Esophagus squamous epithelium (tissue), 5 donors: ENCODE data around the gene STOML1. TPM values are rescaled to one million over a fixed set of nuclear protein-coding genes. Genes with fewer than 3 reads are reported as not detected.
A peak's percentile ranks its signal among the peaks of the same experiment; 100 is the strongest.
"Not testable (repeated sequence)": the region's sequence is repeated elsewhere in the genome, so short reads cannot be mapped to it uniquely, and the experiment has no call there.

Experiments
- DNase-seq: peaks from one replicate; lab custom pipeline; 2025; lab: John Stamatoyannopoulos, UW
- H3K27ac ChIP-seq, 4 donors: fragments of 200-600 bp; sonication (generic); one replicate each; pipeline ENCODE4 v1.5.1; 2016 to 2019; ENCODE audit warnings: mild to moderate bottlenecking in 1 of 4
- H3K27me3 ChIP-seq, 4 donors: fragments of 200-600 bp; sonication (generic); 1 replicate in 3 of 4; 2 replicates in 1 of 4; pipeline versions ENCODE4 v1.5.1 to v1.6.0; 2017 to 2021; ENCODE audit warnings: antibody characterized with exemption in 1 of 4
- H3K36me3 ChIP-seq, 3 donors: fragments of 200-600 bp; sonication (generic); one replicate each; pipeline ENCODE4 v1.5.1; 2016 to 2019
- H3K4me1 ChIP-seq, 3 donors: fragments of 200-600 bp; sonication (generic); one replicate each; pipeline ENCODE4 v1.5.1; 2017 to 2019
- H3K4me3 ChIP-seq, 4 donors: fragments of 200-600 bp; sonication (generic); 1 replicate in 3 of 4; 2 replicates in 1 of 4; pipeline ENCODE4 v1.5.1; 2016 to 2019; ENCODE audit warnings: mild to moderate bottlenecking in 2 of 4, moderate library complexity in 1 of 4
- H3K9me3 ChIP-seq, 3 donors: fragments of 200-600 bp; sonication (generic); one replicate each; pipeline ENCODE4 v1.5.1; 2016 to 2019
- CTCF ChIP-seq, 6 experiments: fragments of 450-650 bp in 4 of 6; fragments of 200-600 bp in 2 of 6; sonication (generic) in 2 of 6; IDR thresholded peaks; one replicate each; pipeline ENCODE4 v1.5.1; 2016 to 2019; ENCODE audit warnings: antibody characterized with exemption in 6 of 6, mild to moderate bottlenecking in 4 of 6, moderate library complexity in 4 of 6
- POLR2A ChIP-seq, 4 donors: fragments of 450-650 bp; IDR thresholded peaks; one replicate each; pipeline ENCODE4 v1.6.1; 2017; ENCODE audit warnings: antibody characterized with exemption in 4 of 4, mild to moderate bottlenecking in 4 of 4, moderate library complexity in 3 of 4
- WGBS, 2 donors: methylation state at CpG; one replicate each; pipeline ENCODE4 v1.1.5; 2018; 5-methylcytosine and 5-hydroxymethylcytosine counted together
- intact Hi-C: fragments of 100-400 bp; cut with DNase I; formaldehyde crosslinking; loops from one replicate; pipeline ENCODE4 v1.15.0; 2022
- total RNA-seq, 4 donors: library from RNA; depleted of rRNA; stranded (reverse); fragments of >200 nt; gene quantifications; one replicate each; pipeline ENCODE4 v1.1.0, GENCODE V29; 2016
- donor health status: DM: yes; HTN: yes; CAD: no.

STOML1 gene
- total RNA-seq, 4 donors from 2014 or later: 8.3 to 14.8 (median 11.1) TPM

GRCh38 chr15:73941044-73941443 is 51.1 kb downstream of the STOML1 start:
- TF ChIP-seq CTCF (IDR thresholded peaks at IDR 0.05) (no peak), POLR2A (IDR thresholded peaks at IDR 0.05) (no peak)
- Histone ChIP-seq H3K27me3 (no peaks in the 10 kb centered on the region), H3K4me3 (no peak overlapping the region), H3K9me3 (no peaks in the 10 kb centered on the region), H3K4me1 (peaks cover 11 to 56% (median 33%) of the 10 kb centered on the region in 3 donors), H3K36me3 (no peaks in the 10 kb centered on the region), H3K27ac (peak overlapping the region in 2 of 4 donors; percentile 25 to 62)
- no peak for DNase-seq
- intact Hi-C loops: no loop called here
- whole genome bisulfite sequencing, 2 donors: no CpG with 5 or more reads among the region's 1 CpG

GRCh38 chr15:73940061-73940981 is 51.8 kb downstream of the STOML1 start:
- 76 to 85% methylated on average over 4 to 5 of the region's 8 CpGs for WGBS, 2 donors
- TF ChIP-seq CTCF (IDR thresholded peaks at IDR 0.05) (no peak), POLR2A (IDR thresholded peaks at IDR 0.05) (no peak)
- H3K27me3 ChIP-seq: no peaks in the 10 kb centered on the region
- H3K27ac ChIP-seq: peak overlapping the region in 3 of 4 donors; percentile 17 to 62 (median 25)
- DNase-seq: no peak
- intact Hi-C loops: no loop called here
- peaks cover 11 to 64% (median 40%) of the 10 kb centered on the region in 3 donors for H3K4me1 ChIP-seq
- H3K9me3 ChIP-seq: no peaks in the 10 kb centered on the region
- H3K36me3 ChIP-seq: no peaks in the 10 kb centered on the region
- H3K4me3 ChIP-seq: no peak overlapping the region

- TF ChIP-seq POLR2A (IDR thresholded peaks at IDR 0.05) (no peak), CTCF (IDR thresholded peaks at IDR 0.05) (no peak)
- H3K4me3 ChIP-seq: no peak overlapping the region
- no peaks in the 10 kb centered on the region for H3K36me3 ChIP-seq
- H3K27ac ChIP-seq: no peak overlapping the region
- no peaks in the 10 kb centered on the region for H3K9me3 ChIP-seq
- no peaks in the 10 kb centered on the region for H3K27me3 ChIP-seq
- no peak for DNase-seq
- peaks cover 11 to 60% (median 36%) of the 10 kb centered on the region in 3 donors for H3K4me1 ChIP-seq
- 57 to 77% methylated on average over 1 to 4 of the region's 4 CpGs for whole genome bisulfite sequencing, 2 donors
- intact Hi-C loops: no loop called here
These were observed 53.0 kb downstream of the STOML1 start for GRCh38 chr15:73939138-73939537.

- H3K4me3 ChIP-seq, H3K36me3 ChIP-seq, DNase-seq, H3K27me3 ChIP-seq, H3K27ac ChIP-seq, intact Hi-C loops, H3K9me3 ChIP-seq: not testable (repeated sequence)
- peaks cover 11 to 57% (median 35%) of the 10 kb centered on the region in 3 donors for H3K4me1 ChIP-seq
- WGBS, 2 donors: 89 to 92% methylated on average over 8 of the region's 8 CpGs
These were observed 53.6 kb downstream of the STOML1 start for GRCh38 chr15:73938516-73938915.

GRCh38 chr15:73937726-73938125 is 54.4 kb downstream of the STOML1 start:
- no peak overlapping the region for H3K27ac ChIP-seq
- no peaks in the 10 kb centered on the region for H3K27me3 ChIP-seq
- no peaks in the 10 kb centered on the region for H3K36me3 ChIP-seq
- 88 to 94% methylated on average over 8 of the region's 11 CpGs for whole genome bisulfite sequencing, 2 donors
- no peak overlapping the region for H3K4me3 ChIP-seq
- H3K9me3 ChIP-seq: no peaks in the 10 kb centered on the region
- no peak for TF ChIP-seq POLR2A (IDR thresholded peaks at IDR 0.05)
- TF ChIP-seq CTCF (IDR thresholded peaks at IDR 0.05): no peak
- no peak for DNase-seq
- intact Hi-C loops: no loop called here
- H3K4me1 ChIP-seq: peaks cover 11 to 56% (median 35%) of the 10 kb centered on the region in 3 donors
